ENCODE data around the gene THEMIS.

DNA sequence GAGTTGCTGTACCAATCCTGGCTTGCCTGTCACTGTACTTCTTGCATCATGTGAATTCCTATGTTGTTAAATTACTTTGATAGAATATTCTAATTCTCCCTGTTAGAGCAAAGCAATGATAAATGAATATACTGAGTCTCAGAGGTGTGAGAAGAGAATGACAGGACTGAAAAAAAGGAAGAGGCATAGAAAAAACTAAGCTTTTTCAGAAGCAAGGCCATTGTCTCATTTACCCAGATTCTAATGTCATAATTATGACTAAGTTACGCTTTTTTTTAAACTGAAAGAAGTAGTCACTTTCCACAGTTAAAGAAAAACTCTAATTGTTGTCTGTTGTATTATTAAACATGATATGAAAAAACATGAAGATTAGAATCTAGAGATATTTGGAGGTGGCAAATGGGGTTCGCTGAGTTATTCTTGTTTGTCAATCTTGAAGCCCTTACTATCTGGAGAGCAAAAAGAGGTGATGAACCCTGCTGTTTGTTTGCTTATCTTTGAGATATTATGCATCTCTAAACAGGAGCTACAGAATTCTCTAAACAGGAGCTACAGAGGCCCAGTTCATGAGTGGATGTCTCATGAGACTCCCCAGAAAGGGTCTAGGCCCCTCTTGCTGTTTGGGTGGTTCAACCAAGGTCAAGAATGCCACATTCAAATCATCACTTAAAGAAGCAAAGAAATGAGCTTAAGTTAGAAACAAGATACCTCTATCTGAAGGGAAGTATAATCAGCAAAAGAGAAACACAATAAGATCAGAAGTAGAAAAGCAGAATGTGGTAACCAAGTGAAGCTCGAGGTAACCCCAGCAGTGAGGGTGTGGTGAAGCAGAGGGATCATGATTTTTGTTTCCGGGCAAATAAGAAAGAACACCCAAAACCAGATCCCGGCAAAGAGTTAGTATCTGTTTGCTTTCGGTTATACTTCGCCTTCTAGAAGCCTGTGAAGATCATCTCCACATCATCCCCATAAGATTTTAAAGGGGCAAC, 33.3 kb upstream of the THEMIS start:
- TF ChIP-seq, protein P1, sequence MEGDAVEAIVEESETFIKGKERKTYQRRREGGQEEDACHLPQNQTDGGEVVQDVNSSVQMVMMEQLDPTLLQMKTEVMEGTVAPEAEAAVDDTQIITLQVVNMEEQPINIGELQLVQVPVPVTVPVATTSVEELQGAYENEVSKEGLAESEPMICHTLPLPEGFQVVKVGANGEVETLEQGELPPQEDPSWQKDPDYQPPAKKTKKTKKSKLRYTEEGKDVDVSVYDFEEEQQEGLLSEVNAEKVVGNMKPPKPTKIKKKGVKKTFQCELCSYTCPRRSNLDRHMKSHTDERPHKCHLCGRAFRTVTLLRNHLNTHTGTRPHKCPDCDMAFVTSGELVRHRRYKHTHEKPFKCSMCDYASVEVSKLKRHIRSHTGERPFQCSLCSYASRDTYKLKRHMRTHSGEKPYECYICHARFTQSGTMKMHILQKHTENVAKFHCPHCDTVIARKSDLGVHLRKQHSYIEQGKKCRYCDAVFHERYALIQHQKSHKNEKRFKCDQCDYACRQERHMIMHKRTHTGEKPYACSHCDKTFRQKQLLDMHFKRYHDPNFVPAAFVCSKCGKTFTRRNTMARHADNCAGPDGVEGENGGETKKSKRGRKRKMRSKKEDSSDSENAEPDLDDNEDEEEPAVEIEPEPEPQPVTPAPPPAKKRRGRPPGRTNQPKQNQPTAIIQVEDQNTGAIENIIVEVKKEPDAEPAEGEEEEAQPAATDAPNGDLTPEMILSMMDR (IDR thresholded peaks at IDR 0.05) = no peak
- no peak for TF ChIP-seq POLR2A (IDR thresholded peaks at IDR 0.05)

Data from heart left ventricle (tissue), 13 donors.